GM12891 (cell line): ENCODE measurements around the gene DCTN2.

Experiments
- PAX5 ChIP-seq: IDR thresholded peaks from 2 replicates; pipeline ENCODE4 v1.6.1; 2011; ENCODE audit warnings: low read length, moderate library complexity, mild to moderate bottlenecking; ENCODE audit not compliant: insufficient read depth, severe bottlenecking
- POLR2A ChIP-seq: IDR thresholded peaks from 2 replicates; pipeline ENCODE4 v1.6.1; 2011; ENCODE audit warnings: low read depth, low read length, control low read depth
- POLR2AphosphoS5 ChIP-seq: IDR thresholded peaks from 2 replicates; pipeline ENCODE4 v1.6.1; 2011; ENCODE audit warnings: low read depth, low read length, control low read depth
- POU2F2 ChIP-seq: IDR thresholded peaks from 2 replicates; pipeline ENCODE4 v1.6.1; 2011; ENCODE audit warnings: low read depth, mild to moderate bottlenecking, control low read depth, low read length, moderate library complexity
- SPI1 ChIP-seq: IDR thresholded peaks from 2 replicates; pipeline ENCODE4 v1.6.1; 2011; ENCODE audit warnings: low read depth, low read length, control low read depth
- TAF1 ChIP-seq: IDR thresholded peaks from 2 replicates; pipeline ENCODE4 v1.6.1; 2011; ENCODE audit warnings: low read depth, low read length, control low read depth

DNA sequence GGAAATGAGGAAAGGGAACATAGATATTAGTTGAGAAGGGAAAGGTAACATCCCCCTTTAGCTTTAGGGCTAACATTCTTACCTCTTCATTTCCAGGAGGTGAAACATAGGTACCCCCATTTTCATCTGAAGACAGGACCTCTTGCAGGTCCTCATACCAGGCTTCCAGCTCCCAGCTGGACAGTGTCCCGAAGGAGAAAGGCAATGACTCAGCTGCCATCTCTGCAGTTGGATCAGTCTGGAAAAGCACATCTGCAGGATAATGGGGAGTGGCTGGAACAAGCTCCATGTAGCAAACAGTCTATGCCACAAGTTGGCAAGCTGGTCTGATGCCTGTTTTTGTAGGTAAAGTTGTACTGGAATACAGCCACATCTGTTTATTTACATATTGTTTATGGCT lies 29.8 kb downstream of the DCTN2 start:
- TF ChIP-seq POLR2A (0 out of 2 replicates have a peak, but pooled peaks have one; percentile 13), TAF1 (no peak), POLR2AphosphoS5 (peak; percentile 20; the same call in 1 of the 2 replicates), POU2F2 (no peak), SPI1 (no peak), PAX5 (no peak)
